ENCODE data around the gene CCR6. TPM values are rescaled to one million over a fixed set of nuclear protein-coding genes. Genes with fewer than 3 reads are reported as not detected.

The CCR6 gene
- total RNA-seq, 4 donors from 2014 or later, result not detected

DNA sequence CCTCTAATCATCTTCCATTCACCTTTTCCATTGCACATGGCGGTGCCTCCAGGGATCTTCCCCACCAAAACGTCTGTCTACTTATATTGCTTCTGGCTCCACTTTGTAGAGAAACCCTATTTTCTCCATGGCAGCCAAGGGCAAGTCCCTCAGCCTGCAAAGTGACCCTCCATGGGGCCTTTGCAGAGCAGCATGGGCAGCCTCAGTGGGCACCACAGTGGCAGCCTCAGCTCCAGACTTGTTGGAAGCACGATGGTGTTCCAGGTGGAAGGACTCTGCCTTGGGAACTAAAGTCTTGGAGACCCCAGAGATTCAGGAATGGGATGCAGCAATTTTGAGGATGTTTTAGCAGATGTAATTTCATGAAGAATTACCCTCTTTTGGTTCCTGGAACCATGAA lies 18.5 kb upstream of the CCR6 start:
- no peak overlapping the region for H3K27ac ChIP-seq
- no peaks in the 10 kb centered on the region for H3K4me1 ChIP-seq
- WGBS, 2 donors (ENCODE audit: low coverage in 1 of 2), result 86 to 93% methylated on average over 2 of the region's 3 CpGs
- H3K4me3 ChIP-seq, result no peak overlapping the region
- no peaks in the 10 kb centered on the region for H3K36me3 ChIP-seq
- H3K9me3 ChIP-seq, result no peaks in the 10 kb centered on the region
- TF ChIP-seq POLR2A (IDR thresholded peaks at IDR 0.05), result no peak
- TF ChIP-seq POLR2AphosphoS5 (IDR thresholded peaks at IDR 0.05), result no peak
- TF ChIP-seq, protein P1, sequence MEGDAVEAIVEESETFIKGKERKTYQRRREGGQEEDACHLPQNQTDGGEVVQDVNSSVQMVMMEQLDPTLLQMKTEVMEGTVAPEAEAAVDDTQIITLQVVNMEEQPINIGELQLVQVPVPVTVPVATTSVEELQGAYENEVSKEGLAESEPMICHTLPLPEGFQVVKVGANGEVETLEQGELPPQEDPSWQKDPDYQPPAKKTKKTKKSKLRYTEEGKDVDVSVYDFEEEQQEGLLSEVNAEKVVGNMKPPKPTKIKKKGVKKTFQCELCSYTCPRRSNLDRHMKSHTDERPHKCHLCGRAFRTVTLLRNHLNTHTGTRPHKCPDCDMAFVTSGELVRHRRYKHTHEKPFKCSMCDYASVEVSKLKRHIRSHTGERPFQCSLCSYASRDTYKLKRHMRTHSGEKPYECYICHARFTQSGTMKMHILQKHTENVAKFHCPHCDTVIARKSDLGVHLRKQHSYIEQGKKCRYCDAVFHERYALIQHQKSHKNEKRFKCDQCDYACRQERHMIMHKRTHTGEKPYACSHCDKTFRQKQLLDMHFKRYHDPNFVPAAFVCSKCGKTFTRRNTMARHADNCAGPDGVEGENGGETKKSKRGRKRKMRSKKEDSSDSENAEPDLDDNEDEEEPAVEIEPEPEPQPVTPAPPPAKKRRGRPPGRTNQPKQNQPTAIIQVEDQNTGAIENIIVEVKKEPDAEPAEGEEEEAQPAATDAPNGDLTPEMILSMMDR (IDR thresholded peaks at IDR 0.05), result no peak
- no peak for TF ChIP-seq EP300 (IDR thresholded peaks at IDR 0.05)
- no peaks in the 10 kb centered on the region for H3K27me3 ChIP-seq
- ATAC-seq, result no peak

GRCh38 chr6:167105060-167105459 lies 17.8 kb upstream of the CCR6 start:
- H3K4me3 ChIP-seq, result no peak overlapping the region
- no peaks in the 10 kb centered on the region for H3K36me3 ChIP-seq
- no peaks in the 10 kb centered on the region for H3K4me1 ChIP-seq
- no peaks in the 10 kb centered on the region for H3K27me3 ChIP-seq
- ATAC-seq, result no peak
- H3K9me3 ChIP-seq, result no peaks in the 10 kb centered on the region
- TF ChIP-seq, protein P1 (IDR thresholded peaks at IDR 0.05), result no peak
- TF ChIP-seq EP300 (IDR thresholded peaks at IDR 0.05), result no peak
- no peak for TF ChIP-seq POLR2A (IDR thresholded peaks at IDR 0.05)
- no peak for TF ChIP-seq POLR2AphosphoS5 (IDR thresholded peaks at IDR 0.05)
- no peak overlapping the region for H3K27ac ChIP-seq
- 100% methylated on average over 1 to 3 of the region's 6 CpGs for WGBS, 2 donors (ENCODE audit: low coverage in 1 of 2)

GRCh38 chr6:167106406-167106805 lies 16.5 kb upstream of the CCR6 start:
- H3K4me3 ChIP-seq, result no peak overlapping the region
- H3K9me3 ChIP-seq, result no peaks in the 10 kb centered on the region
- no peaks in the 10 kb centered on the region for H3K36me3 ChIP-seq
- no peaks in the 10 kb centered on the region for H3K4me1 ChIP-seq
- H3K27me3 ChIP-seq, result no peaks in the 10 kb centered on the region
- no peak overlapping the region for H3K27ac ChIP-seq
- no peak for TF ChIP-seq EP300 (IDR thresholded peaks at IDR 0.05)
- TF ChIP-seq POLR2AphosphoS5 (IDR thresholded peaks at IDR 0.05), result no peak
- no peak for TF ChIP-seq POLR2A (IDR thresholded peaks at IDR 0.05)
- TF ChIP-seq, protein P1 (IDR thresholded peaks at IDR 0.05), result no peak
- WGBS, 2 donors (ENCODE audit: low coverage in 1 of 2), result 21% methylated on average over 1 of the region's 1 CpG; no CpG with 5 or more reads in 1 of the 2 donors
- no peak for ATAC-seq

- TF ChIP-seq POLR2A (IDR thresholded peaks at IDR 0.05) (no peak), EP300 (IDR thresholded peaks at IDR 0.05) (no peak), POLR2AphosphoS5 (IDR thresholded peaks at IDR 0.05) (no peak)
- TF ChIP-seq, protein P1 (IDR thresholded peaks at IDR 0.05), result no peak
- Histone ChIP-seq H3K4me3 (no peak overlapping the region), H3K27me3 (no peaks in the 10 kb centered on the region), H3K27ac (no peak overlapping the region), H3K36me3 (no peaks in the 10 kb centered on the region), H3K4me1 (no peaks in the 10 kb centered on the region), H3K9me3 (no peaks in the 10 kb centered on the region)
- no peak for ATAC-seq
- WGBS, 2 donors (ENCODE audit: low coverage in 1 of 2), result 75 to 92% methylated on average over 4 to 7 of the region's 7 CpGs
Measured at GRCh38 chr6:167107787-167108186, 15.1 kb upstream of the CCR6 start.

- Histone ChIP-seq H3K9me3 (no peaks in the 10 kb centered on the region), H3K36me3 (no peaks in the 10 kb centered on the region), H3K4me3 (no peak overlapping the region), H3K27ac (no peak overlapping the region), H3K27me3 (no peaks in the 10 kb centered on the region), H3K4me1 (no peaks in the 10 kb centered on the region)
- 81 to 100% methylated on average over 1 to 5 of the region's 5 CpGs for WGBS, 2 donors (ENCODE audit: low coverage in 1 of 2)
- no peak for ATAC-seq
- TF ChIP-seq POLR2AphosphoS5 (IDR thresholded peaks at IDR 0.05), result no peak
Measured at GRCh38 chr6:167108278-167108677, 14.6 kb upstream of the CCR6 start.
